ENCODE results near the gene HCAR2.
"Not testable (repeated sequence)": the region's sequence is repeated elsewhere in the genome, so short reads cannot be mapped to it uniquely, and the experiment has no call there.

Gene HCAR2

GRCh38 chr12:122716658-122717057 lies 13.5 kb upstream of the HCAR2 start, which contains the start of gene HCAR3:
HCAR3 (minus strand) TSS chr12:122716811; CDS start chr12:122716737, 74 bp downstream.
- not testable (repeated sequence) for DNase-seq

GRCh38 chr12:122715211-122715610 lies 12.1 kb upstream of the HCAR2 start:
- DNase-seq: not testable (repeated sequence)

GRCh38 chr12:122713491-122714188 lies 10.5 kb upstream of the HCAR2 start:
- DNase-seq: not testable (repeated sequence)

- DNase-seq: not testable (repeated sequence)
Measured at GRCh38 chr12:122711266-122711665, 8.1 kb upstream of the HCAR2 start.

- DNase-seq: not testable (repeated sequence)
Measured at GRCh38 chr12:122710341-122710740, 7.2 kb upstream of the HCAR2 start.

- not testable (repeated sequence) for DNase-seq
Measured at GRCh38 chr12:122709287-122709686, 6.1 kb upstream of the HCAR2 start.

- not testable (repeated sequence) for DNase-seq
Measured at GRCh38 chr12:122703841-122704240, 684 bp upstream of the HCAR2 start.

GRCh38 chr12:122701481-122701880 lies 1.7 kb downstream of the HCAR2 start:
- not testable (repeated sequence) for DNase-seq

- not testable (repeated sequence) for DNase-seq
Measured at GRCh38 chr12:122700038-122700710, 3.0 kb downstream of the HCAR2 start.

GRCh38 chr12:122696922-122697321 lies 6.2 kb downstream of the HCAR2 start:
- not testable (repeated sequence) for DNase-seq

- no peak for DNase-seq
Measured at GRCh38 chr12:122691566-122691965, 11.6 kb downstream of the HCAR2 start.

GRCh38 chr12:122688291-122688690 lies 14.9 kb downstream of the HCAR2 start:
- no peak for DNase-seq

GRCh38 chr12:122687086-122687485 lies 16.1 kb downstream of the HCAR2 start:
- DNase-seq: no peak

GRCh38 chr12:122686538-122686937 lies 16.6 kb downstream of the HCAR2 start:
- DNase-seq: no peak

- no peak for DNase-seq
Measured at GRCh38 chr12:122684297-122684813, 18.8 kb downstream of the HCAR2 start.

GRCh38 chr12:122681814-122682213 lies 21.3 kb downstream of the HCAR2 start:
- no peak for DNase-seq

GRCh38 chr12:122680989-122681388 lies 22.2 kb downstream of the HCAR2 start:
- not testable (repeated sequence) for DNase-seq

GRCh38 chr12:122676781-122677180 lies 26.4 kb downstream of the HCAR2 start:
- DNase-seq: not testable (repeated sequence)

GRCh38 chr12:122676015-122676414 lies 27.1 kb downstream of the HCAR2 start:
- DNase-seq: not testable (repeated sequence)

GRCh38 chr12:122672515-122672914 lies 30.6 kb downstream of the HCAR2 start:
- no peak for DNase-seq

GRCh38 chr12:122669397-122670070 lies 33.6 kb downstream of the HCAR2 start:
- DNase-seq: no peak

- DNase-seq: no peak
Measured at GRCh38 chr12:122668268-122668667, 34.9 kb downstream of the HCAR2 start.

GRCh38 chr12:122665759-122666158 lies 37.4 kb downstream of the HCAR2 start:
- no peak for DNase-seq

All from fibroblast of skin of back (primary cell).